Measurements from ENCODE around the gene PCP4. TPM values are rescaled to one million over a fixed set of nuclear protein-coding genes. Genes with fewer than 3 reads are reported as not detected.

The PCP4 gene
- total and polyA plus RNA-seq, 2 donors (not counting 3 experiments of a cell fraction or from before 2014, with no cell fraction given): not detected

- no peak overlapping the region for H3K4me2 ChIP-seq (ENCODE audit: insufficient read depth, low read length)
- no peak for TF ChIP-seq EZH2 (IDR thresholded peaks at IDR 0.05; ENCODE audit: borderline replicate concordance, low read depth, low read length, severe bottlenecking)
- no peak for TF ChIP-seq POLR2A (IDR thresholded peaks at IDR 0.05; ENCODE audit: low read depth, low read length)
- no peak for TF ChIP-seq GATA2 (IDR thresholded peaks at IDR 0.05; ENCODE audit: insufficient read depth, insufficient read length, low read depth, low read length)
- no peak for TF ChIP-seq JUN (IDR thresholded peaks at IDR 0.05; ENCODE audit: borderline replicate concordance, insufficient read depth, insufficient read length, low read depth)
- TF ChIP-seq FOS (IDR thresholded peaks at IDR 0.05; ENCODE audit: borderline replicate concordance, insufficient read depth, low read length): no peak
- TF ChIP-seq CTCF (IDR thresholded peaks at IDR 0.05; ENCODE audit: extremely low read depth in 1 of 2, insufficient read depth in 1 of 2, low read depth in 1 of 2, low read length in 2 of 2): no peak
- TF ChIP-seq MAX (IDR thresholded peaks at IDR 0.05; ENCODE audit: insufficient read depth, insufficient read length): no peak
- TF ChIP-seq MYC (IDR thresholded peaks at IDR 0.05; ENCODE audit: low read depth, low read length): no peak
- TF ChIP-seq POLR2AphosphoS5 (IDR thresholded peaks at IDR 0.05; ENCODE audit: insufficient read depth, low read depth, low read length): no peak
- no TSS peak for BruUV-seq (replicated peaks)
- H3K79me2 ChIP-seq (ENCODE audit: control insufficient read depth, insufficient read depth, low read length): no peaks in the 10 kb centered on the region
- H3K9me3 ChIP-seq (replicated peaks; ENCODE audit: control insufficient read depth, insufficient read depth, low read length): peaks cover 2% of the 10 kb centered on the region
- CTCF ChIA-PET: no interaction called here
- DNase-seq (ENCODE audit: low read depth, low spot score): no peak
- no peaks in the 10 kb centered on the region for H3K4me1 ChIP-seq (ENCODE audit: control insufficient read depth, extremely low read depth, insufficient read depth, low read length)
- no peaks in the 10 kb centered on the region for H3K36me3 ChIP-seq (ENCODE audit: control insufficient read depth in 2 of 2, extremely low read depth in 1 of 2, insufficient read depth in 2 of 2, low read length in 2 of 2)
- no peaks in the 10 kb centered on the region for H4K20me1 ChIP-seq (replicated peaks; ENCODE audit: control insufficient read depth, extremely low read depth, insufficient read depth, low read length)
- dilution Hi-C loops (cut with MboI; ENCODE audit: extremely low pct_ligation_motif_present, low sequenced_read_pairs) (no loop called here), intact Hi-C loops (cut with micrococcal nuclease) (no loop called here)
- H3K27ac ChIP-seq (ENCODE audit: insufficient read depth, low read depth, low read length): no peak overlapping the region
- no peak for FAIRE-seq
- POLR2A ChIA-PET: no interaction called here
- H3K4me3 ChIP-seq (replicated peaks in 1 of 3; ENCODE audit: insufficient read depth in 1 of 3, low read depth in 1 of 3, low read length in 3 of 3): no peak overlapping the region
- no peak overlapping the region for H3K9ac ChIP-seq (replicated peaks; ENCODE audit: extremely low read depth, insufficient read depth, low read length)
- H3K27me3 ChIP-seq (ENCODE audit: control insufficient read depth in 2 of 2, insufficient read depth in 2 of 2, low read length in 2 of 2): no peaks in the 10 kb centered on the region
- H2AFZ ChIP-seq (ENCODE audit: low read depth, low read length): no peak overlapping the region
- no peaks in the 10 kb centered on the region for H3K9me1 ChIP-seq (replicated peaks; ENCODE audit: control insufficient read depth, extremely low read depth, insufficient read depth, low read length)
These were observed 7.0 kb downstream of the PCP4 start for GRCh38 chr21:39874206-39874605.

Measured in endothelial cell of umbilical vein (primary cell).